HepG2 (cell line): Measurements from ENCODE around the gene PHF10. TPM values are rescaled to one million over a fixed set of nuclear protein-coding genes. Genes with fewer than 3 reads are reported as not detected.
A peak's percentile ranks its signal among the peaks of the same experiment; 100 is the strongest.

Source experiments
- AFF4 ChIP-seq: sonication (generic); formaldehyde crosslinking; IDR thresholded peaks from 2 replicates; pipeline ENCODE4 v1.4.0; 2020; ENCODE audit warnings: missing genetic modification reagents
- AKNA ChIP-seq: sonication (generic); formaldehyde crosslinking; IDR thresholded peaks from 2 replicates; pipeline ENCODE4 v1.4.0; 2020; ENCODE audit warnings: missing genetic modification reagents, borderline replicate concordance
- ARHGAP35 ChIP-seq: sonication (generic); formaldehyde crosslinking; IDR thresholded peaks from 2 replicates; pipeline ENCODE4 v1.9.0; 2022; ENCODE audit warnings: mild to moderate bottlenecking, inconsistent platforms, moderate library complexity, missing genetic modification reagents, borderline replicate concordance
- ARID2 ChIP-seq: sonication (generic); formaldehyde crosslinking; IDR thresholded peaks from 2 replicates; pipeline ENCODE4 v1.8.1; 2022; ENCODE audit warnings: mild to moderate bottlenecking, missing genetic modification reagents, borderline replicate concordance
- DNMT3B ChIP-seq: conservative IDR thresholded peaks from 2 replicates; pipeline ENCODE4 v1.6.1; 2016; ENCODE audit warnings: missing biosample characterization, control low read depth
- MAZ ChIP-seq, 2 experiments: sonication (generic) in 1 of 2; formaldehyde crosslinking in 1 of 2; IDR thresholded peaks; 2 replicates each; pipeline versions ENCODE4 v1.5.0 to v1.6.1; 2012 to 2020; ENCODE audit warnings: low read depth in 2 of 2, mild to moderate bottlenecking in 2 of 2, borderline replicate concordance in 1 of 2, improper control_type of control experiment in 1 of 2, low read length in 1 of 2, missing genetic modification reagents in 1 of 2, moderate library complexity in 1 of 2
- NFATC3 ChIP-seq: sonication (generic); formaldehyde crosslinking; IDR thresholded peaks from 2 replicates; pipeline ENCODE4 v1.5.1; 2020; ENCODE audit warnings: mild to moderate bottlenecking, missing genetic modification reagents
- PHB2 ChIP-seq: fragments of 450-650 bp; IDR thresholded peaks from 2 replicates; pipeline ENCODE4 v1.6.1; 2018; ENCODE audit not compliant: partially characterized antibody
- PITX1 ChIP-seq: sonication (generic); formaldehyde crosslinking; IDR thresholded peaks from 2 replicates; pipeline ENCODE4 v1.5.1; 2020; ENCODE audit warnings: mild to moderate bottlenecking, missing genetic modification reagents
- SP2 ChIP-seq: sonication (generic); formaldehyde crosslinking; IDR thresholded peaks from 2 replicates; pipeline ENCODE4 v1.5.1; 2020; ENCODE audit warnings: mild to moderate bottlenecking, missing genetic modification reagents
- SP4 ChIP-seq: sonication (generic); formaldehyde crosslinking; IDR thresholded peaks from 2 replicates; pipeline ENCODE4 v1.8.1; 2023; ENCODE audit warnings: mild to moderate bottlenecking, missing genetic modification reagents
- ZFP62 ChIP-seq: sonication (generic); formaldehyde crosslinking; IDR thresholded peaks from 2 replicates; pipeline ENCODE4 v1.4.0; 2020; ENCODE audit warnings: missing genetic modification reagents
- ZFX ChIP-seq: sonication (generic); formaldehyde crosslinking; IDR thresholded peaks from 2 replicates; pipeline ENCODE4 v1.4.0; 2020; ENCODE audit warnings: mild to moderate bottlenecking, low read depth, missing genetic modification reagents, moderate library complexity
- ZNF230 ChIP-seq: sonication (generic); formaldehyde crosslinking; IDR thresholded peaks from 2 replicates; pipeline ENCODE4 v1.4.0; 2020; ENCODE audit warnings: mild to moderate bottlenecking, missing genetic modification reagents
- ZNF44 ChIP-seq: sonication (generic); formaldehyde crosslinking; IDR thresholded peaks from 2 replicates; pipeline ENCODE4 v1.5.1; 2020; ENCODE audit warnings: mild to moderate bottlenecking, missing genetic modification reagents
- ZNF792 ChIP-seq: IDR thresholded peaks from 2 replicates; pipeline ENCODE4 v1.6.1; 2016
- polyA plus RNA-seq, 8 experiments: library from polyadenylated mRNA; depleted of rRNA in 3 of 8; stranded (reverse) in 7 of 8; unstranded in 1 of 8; fragments of >200 nt; fragmentation: Illumina TruSeq in 4 of 8; extraction: Trizol in 4 of 8; gene quantifications; 2 replicates each; pipeline versions ENCODE4 v1.2.1 to v1.2.3, GENCODE V29; 2011 to 2016; ENCODE audit warnings: low read depth in 4 of 8, missing spikeins in 1 of 8, mixed read lengths in 1 of 8; ENCODE audit not compliant: insufficient read depth in 1 of 8
- total RNA-seq, 5 experiments: library from RNA; depleted of rRNA; stranded (reverse); fragments of >200 nt; fragmentation: Illumina TruSeq; extraction: Trizol; gene quantifications; 2 replicates each; pipeline ENCODE4 v1.2.3, GENCODE V29; 2016; ENCODE audit warnings: low read depth in 1 of 5
- TF ChIP-seq, protein P1 (sequence below): IDR thresholded peaks from 2 replicates; pipeline ENCODE4 v1.6.1; 2018; ENCODE audit warnings: missing genetic modification reagents
- TF ChIP-seq, protein P2 (sequence below): sonication (generic); formaldehyde crosslinking; IDR thresholded peaks from 2 replicates; pipeline ENCODE4 v1.4.0; 2020; ENCODE audit warnings: mild to moderate bottlenecking, missing genetic modification reagents

The PHF10 gene
- total and polyA plus RNA-seq, 2 of the 13 experiments (the other 11 are each of a cell fraction or from before 2014, with no cell fraction given): 42.1 to 84.1 TPM

DNA sequence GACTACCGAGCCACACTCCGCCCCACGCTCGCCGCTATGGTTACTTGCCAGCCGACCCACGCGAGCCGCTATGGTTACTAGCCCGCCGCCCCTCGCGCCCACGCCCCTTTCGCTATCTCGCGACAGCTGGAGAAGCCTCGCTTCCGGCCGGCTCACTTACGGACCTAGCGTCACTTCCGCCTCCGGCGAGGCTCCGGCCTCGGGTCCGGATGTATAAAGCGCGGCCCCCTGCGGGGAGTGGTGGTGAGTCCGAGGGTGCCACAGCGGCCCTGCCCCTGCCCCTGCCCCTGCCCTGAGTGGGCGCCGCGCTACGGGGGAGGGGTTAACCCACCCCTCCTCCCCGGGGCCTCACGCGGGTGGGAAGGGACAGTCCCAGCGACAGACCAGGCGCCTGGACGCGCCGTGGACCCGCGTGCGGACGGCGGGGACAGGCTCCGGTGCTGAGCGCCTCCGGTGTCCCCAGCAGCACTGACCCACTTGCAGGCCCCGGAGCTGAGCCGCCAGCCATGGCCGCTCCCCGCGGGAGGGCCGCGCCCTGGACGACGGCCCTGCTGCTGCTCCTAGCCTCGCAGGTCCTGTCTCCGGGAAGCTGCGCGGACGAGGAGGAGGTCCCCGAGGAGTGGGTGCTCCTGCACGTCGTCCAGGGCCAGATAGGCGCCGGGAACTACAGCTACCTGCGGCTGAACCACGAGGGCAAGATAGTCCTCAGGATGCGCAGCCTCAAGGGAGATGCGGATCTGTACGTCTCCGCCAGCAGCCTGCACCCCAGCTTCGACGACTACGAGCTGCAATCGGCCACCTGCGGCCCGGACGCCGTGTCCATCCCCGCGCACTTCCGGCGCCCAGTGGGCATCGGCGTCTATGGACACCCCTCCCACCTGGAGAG, 22.1 kb downstream of the PHF10 start, which contains the start of the genes C6orf120 and WDR27 (continued):
- TF ChIP-seq ZFX (CRISPR knock-in tag) (peak; percentile 99), ZNF792 (CRISPR knock-in tag) (peak; percentile 90), ZNF230 (peak; percentile 89), ARHGAP35 (CRISPR knock-in tag) (peak; percentile 89), SP2 (peak; percentile 76), NFATC3 (no peak; the same call in 1 of the 2 replicates), DNMT3B (0 out of 2 replicates have a peak, but pooled peaks have one; percentile 29), PHB2 (no peak), ARID2 (CRISPR knock-in tag) (peak; percentile 93), ZFP62 (CRISPR knock-in tag) (no peak), AKNA (CRISPR knock-in tag) (no peak), SP4 (CRISPR knock-in tag) (peak; percentile 78; the same call in 1 of the 2 replicates), AFF4 (CRISPR knock-in tag) (peak; percentile 40; the same call in 1 of the 2 replicates), MAZ (IDR thresholded peaks at IDR 0.05; ENCODE audit: borderline replicate concordance, low read depth, low read length) (peak; percentile 83), MAZ (CRISPR knock-in tag; IDR thresholded peaks at IDR 0.05; ENCODE audit: low read depth) (peak; percentile 95), PITX1 (CRISPR knock-in tag) (peak; percentile 61; the same call in 1 of the 2 replicates), ZNF44 (CRISPR knock-in tag) (no peak; the same call in none of the 2 replicates)
- TF ChIP-seq, protein P1, sequence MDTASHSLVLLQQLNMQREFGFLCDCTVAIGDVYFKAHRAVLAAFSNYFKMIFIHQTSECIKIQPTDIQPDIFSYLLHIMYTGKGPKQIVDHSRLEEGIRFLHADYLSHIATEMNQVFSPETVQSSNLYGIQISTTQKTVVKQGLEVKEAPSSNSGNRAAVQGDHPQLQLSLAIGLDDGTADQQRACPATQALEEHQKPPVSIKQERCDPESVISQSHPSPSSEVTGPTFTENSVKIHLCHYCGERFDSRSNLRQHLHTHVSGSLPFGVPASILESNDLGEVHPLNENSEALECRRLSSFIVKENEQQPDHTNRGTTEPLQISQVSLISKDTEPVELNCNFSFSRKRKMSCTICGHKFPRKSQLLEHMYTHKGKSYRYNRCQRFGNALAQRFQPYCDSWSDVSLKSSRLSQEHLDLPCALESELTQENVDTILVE (CRISPR knock-in tag): peak; percentile 94
- TF ChIP-seq, protein P2, sequence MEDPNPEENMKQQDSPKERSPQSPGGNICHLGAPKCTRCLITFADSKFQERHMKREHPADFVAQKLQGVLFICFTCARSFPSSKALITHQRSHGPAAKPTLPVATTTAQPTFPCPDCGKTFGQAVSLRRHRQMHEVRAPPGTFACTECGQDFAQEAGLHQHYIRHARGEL: no peak
